IPS DF 19.7 (cell line): ENCODE measurements around the gene CISD3.

Experiments
- DNase-seq: peaks from one replicate; pipeline ENCODE4 v3.0.0-alpha.2; 2013; ENCODE audit warnings: low read depth, low spot score

Gene CISD3

GRCh38 chr17:38743556-38744171 lies 13.5 kb downstream of the CISD3 start:
- no peak for DNase-seq

- DNase-seq: no peak
Observed at GRCh38 chr17:38745545-38745944, 15.4 kb downstream of the CISD3 start.

- no peak for DNase-seq
Observed at GRCh38 chr17:38746004-38746848, 16.1 kb downstream of the CISD3 start.

- DNase-seq: no peak
Observed at GRCh38 chr17:38746849-38747462, 16.8 kb downstream of the CISD3 start.

GRCh38 chr17:38747463-38748148 lies 17.5 kb downstream of the CISD3 start:
- no peak for DNase-seq

GRCh38 chr17:38748149-38748891 lies 18.2 kb downstream of the CISD3 start, which contains the start of gene PCGF2:
Gene PCGF2 (minus strand): TSS chr17:38748336. CDS start chr17:38740402, 7,934 bp downstream.
- peak; percentile 84 for DNase-seq

- no peak for DNase-seq
Observed at GRCh38 chr17:38748892-38749222, 18.7 kb downstream of the CISD3 start.

- DNase-seq: no peak
Observed at GRCh38 chr17:38749223-38750043, 19.3 kb downstream of the CISD3 start.

- DNase-seq: no peak
Observed at GRCh38 chr17:38750044-38750311, 19.8 kb downstream of the CISD3 start.

GRCh38 chr17:38750312-38751121 lies 20.4 kb downstream of the CISD3 start:
- DNase-seq: no peak

- DNase-seq: no peak
Observed at GRCh38 chr17:38751144-38751807, 21.1 kb downstream of the CISD3 start.

- DNase-seq: no peak
Observed at GRCh38 chr17:38751808-38752307, 21.7 kb downstream of the CISD3 start.

- DNase-seq: peak; percentile 100
Observed at GRCh38 chr17:38752308-38753070, 22.3 kb downstream of the CISD3 start, which contains the start of gene PSMB3. Gene PSMB3 (plus strand): TSS chr17:38752741. CDS start chr17:38752827, 86 bp downstream.

- no peak for DNase-seq
Observed at GRCh38 chr17:38753071-38753506, 22.9 kb downstream of the CISD3 start.

- DNase-seq: no peak
Observed at GRCh38 chr17:38761612-38762011, 31.5 kb downstream of the CISD3 start.

GRCh38 chr17:38762231-38762630 lies 32.1 kb downstream of the CISD3 start:
- DNase-seq: no peak

GRCh38 chr17:38766341-38766740 lies 36.2 kb downstream of the CISD3 start:
- no peak for DNase-seq

- no peak for DNase-seq
Observed at GRCh38 chr17:38768417-38768816, 38.3 kb downstream of the CISD3 start.
